CD8-positive, alpha-beta memory T cell (primary cell): ENCODE measurements around the gene ZNF467. TPM values are rescaled to one million over a fixed set of nuclear protein-coding genes. Genes with fewer than 3 reads are reported as not detected.

Experiments used
- CTCF ChIA-PET: fragments of 350-600 bp; sonication (Branson Sonifier 250); formaldehyde crosslinking; loops from one replicate; lab custom pipeline; 2021; ENCODE audit warnings: antibody characterized with exemption; lab: Charles Lee
- POLR2A ChIA-PET: fragments of 350-600 bp; sonication (Branson Sonifier 250); formaldehyde crosslinking; loops from one replicate; lab custom pipeline; 2021; ENCODE audit warnings: antibody characterized with exemption; lab: Charles Lee
- DNase-seq, 5 donors: peaks; one replicate each; pipeline versions ENCODE4 v3.0.0 to v3.0.0-alpha.2; 2020 to 2022; ENCODE audit warnings: mixed read lengths in 1 of 5
- H3K27ac ChIP-seq: one replicate; pipeline ENCODE4 v1.7.0; 2013; ENCODE audit warnings: low read depth, mild to moderate bottlenecking, low read length, moderate library complexity
- H3K27me3 ChIP-seq: 2 replicates; pipeline ENCODE4 v1.7.0; 2013; ENCODE audit warnings: low read length, mild to moderate bottlenecking; ENCODE audit not compliant: insufficient read depth, poor library complexity, severe bottlenecking
- H3K36me3 ChIP-seq: 2 replicates; pipeline ENCODE4 v1.7.0; 2013; ENCODE audit warnings: mild to moderate bottlenecking, low read length, moderate library complexity; ENCODE audit not compliant: insufficient read depth
- H3K4me1 ChIP-seq: 2 replicates; pipeline ENCODE4 v1.7.0; 2013; ENCODE audit warnings: mild to moderate bottlenecking, low read length, moderate library complexity; ENCODE audit not compliant: insufficient read depth
- H3K4me3 ChIP-seq: 2 replicates; pipeline ENCODE4 v1.7.0; 2013; ENCODE audit warnings: mild to moderate bottlenecking, low read length
- H3K9me3 ChIP-seq: 2 replicates; pipeline ENCODE4 v1.7.0; 2013; ENCODE audit warnings: mild to moderate bottlenecking, low read length
- H3K27ac Mint-ChIP-seq, 8 donors: one replicate each; pipeline ENCODE4 v1.8.0; 2020 to 2021; ENCODE audit warnings: mixed read lengths in 8 of 8, mild to moderate bottlenecking in 6 of 8, inconsistent platforms in 3 of 8, moderate library complexity in 3 of 8
- H3K27me3 Mint-ChIP-seq, 2 donors: one replicate each; pipeline ENCODE4 v1.8.0; 2020 to 2021; ENCODE audit warnings: mixed read lengths in 2 of 2, mild to moderate bottlenecking in 1 of 2, moderate library complexity in 1 of 2
- H3K36me3 Mint-ChIP-seq, 3 donors: one replicate each; pipeline ENCODE4 v1.8.0; 2020 to 2021; ENCODE audit warnings: mixed read lengths in 3 of 3, inconsistent platforms in 1 of 3, mild to moderate bottlenecking in 1 of 3
- H3K4me1 Mint-ChIP-seq, 3 donors: one replicate each; pipeline ENCODE4 v1.8.0; 2020 to 2021; ENCODE audit warnings: mixed read lengths in 3 of 3, inconsistent platforms in 1 of 3, mild to moderate bottlenecking in 1 of 3
- H3K4me3 Mint-ChIP-seq, 7 donors: one replicate each; pipeline ENCODE4 v1.8.0; 2020 to 2021; ENCODE audit warnings: mixed read lengths in 7 of 7, mild to moderate bottlenecking in 6 of 7, moderate library complexity in 4 of 7, inconsistent platforms in 2 of 7
- H3K9me3 Mint-ChIP-seq, 5 donors: one replicate each; pipeline ENCODE4 v1.8.0; 2020 to 2022; ENCODE audit warnings: mixed read lengths in 5 of 5, mild to moderate bottlenecking in 3 of 5, moderate library complexity in 2 of 5, inconsistent platforms in 1 of 5
- polyA plus RNA-seq: library from polyadenylated mRNA; unstranded; fragments of 300-500 nt; fragmentation: Illumina TruSeq; gene quantifications from one replicate; pipeline ENCODE4 v1.2.3, GENCODE V29; 2021
- total RNA-seq, 2 experiments: library from RNA; stranded (reverse); gene quantifications; one replicate each; pipeline ENCODE4 v1.2.3, GENCODE V29; 2021

Gene ZNF467
- total and polyA plus RNA-seq, 3 experiments from 2014 or later = 0.24 to 1.3 TPM; not detected in 1

DNA sequence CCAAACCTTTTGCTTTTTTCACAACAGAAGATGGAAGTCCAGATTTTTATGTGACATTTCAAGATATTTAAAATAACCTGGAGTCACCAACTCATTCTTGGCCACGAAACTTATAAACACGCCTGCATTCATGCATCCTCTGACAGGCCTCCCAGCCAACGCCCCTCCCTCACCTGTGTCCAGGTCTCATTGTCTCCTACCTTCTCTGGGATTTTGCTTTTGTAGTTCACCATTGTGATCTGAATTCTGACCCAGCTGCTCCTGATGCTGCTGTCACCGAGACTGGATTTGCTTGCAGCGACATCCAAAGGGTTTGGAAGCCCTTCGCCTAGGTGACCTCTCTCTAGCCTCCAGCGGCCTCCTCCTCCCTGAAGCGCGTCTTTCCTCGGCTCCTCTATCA lies 10.8 kb downstream of the ZNF467 start:
- H3K4me1 Mint-ChIP-seq = no peaks in the 10 kb centered on the region
- Histone ChIP-seq H3K9me3 (no peaks in the 10 kb centered on the region), H3K27me3 (no peaks in the 10 kb centered on the region), H3K4me3 (no peak overlapping the region), H3K36me3 (no peaks in the 10 kb centered on the region), H3K4me1 (no peaks in the 10 kb centered on the region), H3K27ac (no peak overlapping the region)
- H3K4me3 Mint-ChIP-seq = no peak overlapping the region
- peaks cover 0 to 6% of the 10 kb centered on the region in 2 donors for H3K27me3 Mint-ChIP-seq
- POLR2A ChIA-PET = no interaction called here
- DNase-seq = no peak
- CTCF ChIA-PET = interaction anchor here (0.8 kb wide), 1 partner anchor 8 kb away, joined by 3 read pairs; no protein-coding TSS in a partner anchor
- peaks cover 0 to 1% (median 0%) of the 10 kb centered on the region in 5 donors for H3K9me3 Mint-ChIP-seq
- peak overlapping the region in 1 of 8 donors; percentile 84 for H3K27ac Mint-ChIP-seq
- no peaks in the 10 kb centered on the region for H3K36me3 Mint-ChIP-seq

DNA sequence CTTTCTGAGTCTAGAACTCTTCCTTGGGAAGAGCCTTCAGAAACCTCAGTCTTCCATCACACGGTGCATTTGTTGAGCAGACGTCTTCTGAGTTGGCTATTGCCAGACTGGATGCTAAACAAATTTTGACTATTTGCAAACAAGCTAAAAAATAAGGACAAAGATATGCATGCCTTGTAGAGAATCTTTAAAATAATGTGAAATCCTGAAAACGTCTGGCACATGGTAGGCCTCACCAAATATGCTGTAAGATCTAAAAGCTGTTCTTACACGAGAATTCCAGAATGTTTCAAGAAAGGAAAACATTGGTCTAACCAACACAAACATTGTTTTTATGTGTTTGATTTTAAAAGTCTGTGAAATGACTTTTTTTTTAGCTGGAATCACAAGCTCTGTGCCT lies 11.3 kb downstream of the ZNF467 start:
- H3K27ac Mint-ChIP-seq = no peak overlapping the region
- no peaks in the 10 kb centered on the region for H3K36me3 Mint-ChIP-seq
- H3K9me3 Mint-ChIP-seq = peaks cover 0 to 1% (median 0%) of the 10 kb centered on the region in 5 donors
- DNase-seq = no peak
- ChIA-PET POLR2A (no interaction called here), CTCF (interaction anchor here (0.8 kb wide), 1 partner anchor 9 kb away, joined by 3 read pairs; no protein-coding TSS in a partner anchor)
- H3K4me1 Mint-ChIP-seq = no peaks in the 10 kb centered on the region
- Histone ChIP-seq H3K4me3 (no peak overlapping the region), H3K4me1 (no peaks in the 10 kb centered on the region), H3K27ac (no peak overlapping the region), H3K36me3 (no peaks in the 10 kb centered on the region), H3K9me3 (no peaks in the 10 kb centered on the region), H3K27me3 (no peaks in the 10 kb centered on the region)
- H3K4me3 Mint-ChIP-seq = no peak overlapping the region
- peaks cover 0 to 6% of the 10 kb centered on the region in 2 donors for H3K27me3 Mint-ChIP-seq

DNA sequence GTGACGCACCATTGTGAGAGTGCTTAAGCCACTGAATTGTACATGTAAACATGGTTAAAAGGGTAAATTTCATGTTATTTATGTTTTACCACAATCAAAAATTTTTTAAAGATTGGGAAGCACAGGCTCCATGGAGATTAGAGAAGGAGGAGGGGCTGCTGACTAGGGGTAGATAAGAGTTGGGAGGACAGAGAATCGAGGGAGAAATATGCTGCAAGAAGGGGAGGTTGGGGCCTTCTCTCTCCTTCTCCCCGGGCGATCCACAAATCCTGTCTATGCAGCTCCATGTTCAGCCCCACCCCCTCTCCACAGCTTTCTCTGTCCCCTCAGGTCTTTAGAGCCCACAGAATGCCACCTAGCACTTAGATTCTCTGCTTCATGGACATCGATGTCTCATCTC lies 12.1 kb downstream of the ZNF467 start:
- peaks cover 3 to 7% of the 10 kb centered on the region in 2 donors for H3K27me3 Mint-ChIP-seq
- Histone ChIP-seq H3K36me3 (no peaks in the 10 kb centered on the region), H3K9me3 (no peaks in the 10 kb centered on the region), H3K27ac (no peak overlapping the region), H3K4me3 (no peak overlapping the region), H3K4me1 (no peaks in the 10 kb centered on the region), H3K27me3 (no peaks in the 10 kb centered on the region)
- no peaks in the 10 kb centered on the region for H3K4me1 Mint-ChIP-seq
- ChIA-PET CTCF (no interaction called here), POLR2A (no interaction called here)
- peaks cover 0 to 1% (median 0%) of the 10 kb centered on the region in 5 donors for H3K9me3 Mint-ChIP-seq
- H3K27ac Mint-ChIP-seq = no peak overlapping the region
- no peak overlapping the region for H3K4me3 Mint-ChIP-seq
- no peak for DNase-seq
- H3K36me3 Mint-ChIP-seq = no peaks in the 10 kb centered on the region

DNA sequence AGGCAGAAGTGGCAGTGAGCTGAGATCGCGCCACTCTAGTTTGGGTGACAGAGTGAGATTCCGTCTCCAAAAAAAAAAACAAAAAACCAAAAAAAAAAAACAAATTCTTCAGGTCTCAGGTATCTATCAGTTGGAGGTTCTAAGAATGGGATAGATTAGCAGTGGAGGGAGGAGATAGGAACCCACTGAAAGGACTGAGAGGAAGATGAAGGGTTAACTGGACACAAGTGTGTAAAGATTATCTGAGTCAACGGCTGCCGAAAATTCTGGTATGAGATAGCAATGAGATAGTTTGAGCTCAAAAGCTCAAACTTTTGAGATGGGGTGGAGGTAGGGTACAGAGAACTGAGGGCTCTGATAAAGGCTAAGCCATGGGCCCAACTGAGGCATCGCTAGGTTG lies 12.8 kb downstream of the ZNF467 start:
- Histone ChIP-seq H3K9me3 (no peaks in the 10 kb centered on the region), H3K27me3 (no peaks in the 10 kb centered on the region), H3K4me1 (no peaks in the 10 kb centered on the region), H3K4me3 (no peak overlapping the region), H3K27ac (no peak overlapping the region), H3K36me3 (no peaks in the 10 kb centered on the region)
- Mint-ChIP-seq H3K4me1 (no peaks in the 10 kb centered on the region), H3K27ac (peak overlapping the region in 1 of 8 donors; percentile 54), H3K36me3 (no peaks in the 10 kb centered on the region), H3K4me3 (no peak overlapping the region), H3K27me3 (peaks cover 3 to 7% of the 10 kb centered on the region in 2 donors), H3K9me3 (peaks cover 0 to 1% (median 0%) of the 10 kb centered on the region in 5 donors)
- ChIA-PET CTCF (interaction anchor here (0.7 to 0.9 kb wide), 2 partner anchors 19 to 598 kb away, joined by 3 read pairs; no protein-coding TSS in a partner anchor), POLR2A (no interaction called here)
- DNase-seq = no peak

DNA sequence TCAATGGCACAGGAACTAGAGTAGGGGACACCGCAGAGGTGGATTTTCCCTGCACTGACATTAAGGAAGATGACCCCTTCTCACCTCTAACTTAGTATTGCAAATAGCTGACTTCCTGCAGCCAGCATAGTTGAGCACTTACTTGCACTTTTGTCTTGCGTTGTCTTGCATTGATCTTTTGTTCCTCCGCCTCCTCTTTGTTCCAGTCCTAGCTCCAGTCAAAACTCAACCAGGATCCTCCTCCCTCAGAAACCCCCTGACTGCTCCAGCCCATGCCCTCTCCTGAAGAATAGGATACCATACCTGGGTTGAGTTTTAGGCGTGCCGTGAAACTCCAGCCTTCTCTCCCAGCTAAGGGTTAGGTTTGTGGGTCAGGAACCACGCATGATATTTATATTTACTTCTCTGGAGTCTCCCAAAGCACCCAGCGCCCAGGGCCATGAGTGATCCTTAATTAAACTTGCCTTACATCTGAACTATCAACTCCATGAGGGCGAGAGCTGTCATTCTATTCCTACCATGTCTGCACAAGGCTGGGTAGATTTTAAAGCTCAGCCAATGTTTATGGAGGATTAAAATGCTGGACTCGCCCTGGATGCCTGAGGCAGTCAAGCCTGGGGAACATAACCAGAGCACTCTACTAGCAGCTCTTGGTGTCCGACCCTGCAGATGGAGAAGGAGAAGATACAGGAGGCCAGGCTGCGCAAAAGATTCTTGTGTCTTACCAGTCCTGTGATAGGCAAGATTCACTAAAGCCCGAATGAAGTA lies 14.1 kb downstream of the ZNF467 start:
- Mint-ChIP-seq H3K4me3 (no peak overlapping the region), H3K27me3 (peaks cover 3 to 7% of the 10 kb centered on the region in 2 donors), H3K4me1 (no peaks in the 10 kb centered on the region), H3K9me3 (no peaks in the 10 kb centered on the region), H3K27ac (no peak overlapping the region), H3K36me3 (no peaks in the 10 kb centered on the region)
- CTCF ChIA-PET = no interaction called here
- H3K36me3 ChIP-seq = no peaks in the 10 kb centered on the region
- H3K27ac ChIP-seq = no peak overlapping the region
- H3K9me3 ChIP-seq = no peaks in the 10 kb centered on the region
- H3K27me3 ChIP-seq = no peaks in the 10 kb centered on the region
- H3K4me1 ChIP-seq = no peaks in the 10 kb centered on the region
- DNase-seq = no peak
- no peak overlapping the region for H3K4me3 ChIP-seq
- POLR2A ChIA-PET = interaction anchor here (0.7 kb wide), 1 partner anchor 96 kb away, joined by 3 read pairs; no protein-coding TSS in a partner anchor

DNA sequence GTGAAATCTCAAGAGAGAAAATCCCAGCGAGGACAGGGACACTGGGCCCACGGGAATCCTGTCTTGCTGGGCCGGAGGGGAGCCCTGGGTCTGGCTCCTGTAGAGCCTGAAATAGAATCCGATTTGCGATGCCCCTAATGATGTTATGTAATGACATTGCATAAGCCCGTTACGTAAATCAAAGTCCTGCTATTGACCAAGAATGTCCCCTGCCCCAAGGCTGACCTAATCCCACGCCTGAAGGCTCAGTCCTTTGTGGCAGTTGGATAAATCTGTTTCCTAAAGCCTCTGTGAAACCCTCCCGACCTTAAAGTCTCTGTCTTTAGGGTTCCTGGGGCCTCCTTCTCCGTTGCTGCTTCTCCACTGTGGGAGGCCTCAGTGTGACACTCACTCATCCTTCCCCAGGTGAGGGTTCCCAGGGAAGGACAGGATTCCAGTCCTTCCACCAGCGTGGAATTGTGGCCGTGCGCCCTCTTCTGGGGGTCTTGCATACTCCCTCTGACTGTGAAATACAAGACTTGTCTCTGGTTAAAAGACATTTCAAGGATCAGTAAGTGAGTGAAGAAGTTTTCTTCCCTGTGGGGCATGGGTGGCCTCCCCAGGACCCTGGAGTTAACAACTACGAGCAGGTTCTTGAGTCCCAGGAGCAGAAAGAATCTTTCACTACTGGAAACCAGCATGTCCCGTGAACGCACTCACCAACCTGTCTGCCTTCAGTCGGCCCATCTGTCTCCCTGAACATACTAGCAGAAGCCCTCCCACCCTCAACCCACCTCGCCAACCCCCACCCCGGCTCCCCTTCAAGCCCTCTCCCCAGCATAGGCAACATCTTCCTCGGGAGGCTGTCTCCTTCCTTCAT lies 19.8 kb downstream of the ZNF467 start:
- no peaks in the 10 kb centered on the region for H3K9me3 Mint-ChIP-seq
- H3K4me3 Mint-ChIP-seq = no peak overlapping the region
- H3K27ac Mint-ChIP-seq = peak overlapping the region in 1 of 8 donors; percentile 1
- H3K9me3 ChIP-seq = no peaks in the 10 kb centered on the region
- no peaks in the 10 kb centered on the region for H3K4me1 Mint-ChIP-seq
- no peaks in the 10 kb centered on the region for H3K36me3 ChIP-seq
- H3K4me1 ChIP-seq = no peaks in the 10 kb centered on the region
- no peaks in the 10 kb centered on the region for H3K36me3 Mint-ChIP-seq
- DNase-seq = no peak
- ChIA-PET CTCF (no interaction called here), POLR2A (no interaction called here)
- peaks cover 1 to 3% of the 10 kb centered on the region in 2 donors for H3K27me3 Mint-ChIP-seq
- no peak overlapping the region for H3K4me3 ChIP-seq
- no peak overlapping the region for H3K27ac ChIP-seq
- no peaks in the 10 kb centered on the region for H3K27me3 ChIP-seq

DNA sequence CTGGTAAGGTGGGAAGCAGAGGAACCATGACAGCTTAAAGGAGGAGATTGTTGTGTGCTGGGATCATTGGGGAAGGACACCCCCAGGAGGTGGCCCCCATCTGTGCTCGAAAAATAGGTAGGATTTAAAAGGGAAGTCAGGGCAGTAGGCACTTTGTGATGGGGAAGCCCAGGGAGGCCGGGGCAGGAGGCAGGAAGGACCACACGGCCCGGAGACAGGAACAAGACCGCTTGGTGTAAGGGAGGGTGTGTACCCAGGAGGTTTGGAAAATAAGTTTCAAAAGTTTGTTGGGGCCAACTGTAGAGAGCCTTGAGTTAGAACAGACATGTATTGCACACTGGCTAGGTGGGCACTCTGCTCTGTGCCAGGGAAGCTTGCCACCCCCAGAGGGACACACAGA lies 20.7 kb downstream of the ZNF467 start:
- Histone ChIP-seq H3K4me1 (no peaks in the 10 kb centered on the region), H3K27ac (no peak overlapping the region), H3K9me3 (no peaks in the 10 kb centered on the region), H3K27me3 (peaks cover 4% of the 10 kb centered on the region), H3K4me3 (no peak overlapping the region), H3K36me3 (no peaks in the 10 kb centered on the region)
- ChIA-PET CTCF (no interaction called here), POLR2A (no interaction called here)
- peak overlapping the region in 2 of 8 donors; percentile 52 to 76 for H3K27ac Mint-ChIP-seq
- no peaks in the 10 kb centered on the region for H3K9me3 Mint-ChIP-seq
- peaks cover 1 to 3% of the 10 kb centered on the region in 2 donors for H3K27me3 Mint-ChIP-seq
- no peak overlapping the region for H3K4me3 Mint-ChIP-seq
- H3K4me1 Mint-ChIP-seq = no peaks in the 10 kb centered on the region
- H3K36me3 Mint-ChIP-seq = no peaks in the 10 kb centered on the region
- DNase-seq = no peak
